ENCODE measurements around the gene ATXN7L3. TPM values are rescaled to one million over a fixed set of nuclear protein-coding genes. Genes with fewer than 3 reads are reported as not detected.

Gene ATXN7L3
- total RNA-seq, 2 donors from 2014 or later = 65.9 to 77.3 TPM

DNA sequence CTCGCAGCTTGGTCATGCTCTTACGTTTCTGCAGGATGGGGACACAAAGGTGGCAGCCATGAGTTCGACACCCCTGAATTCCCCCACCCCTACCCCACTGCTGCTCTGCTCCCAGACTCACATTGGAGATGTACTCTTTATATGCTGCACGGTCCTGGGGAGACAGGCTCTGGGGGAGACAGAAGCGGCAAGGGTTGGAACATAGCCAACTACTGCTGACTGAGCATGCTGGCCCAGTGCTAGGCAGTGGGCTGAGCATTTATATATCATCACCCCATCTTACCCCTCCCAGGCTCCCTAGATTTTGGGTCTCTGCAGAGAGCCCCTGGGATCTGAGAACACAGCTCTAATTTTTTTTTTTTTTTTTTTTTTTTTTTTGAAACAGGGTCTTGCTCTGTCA is 8.1 kb upstream of the ATXN7L3 start:
- H3K36me3 ChIP-seq = peaks cover 4% of the 10 kb centered on the region
- H3K27ac ChIP-seq = no peak overlapping the region
- no peak for DNase-seq
- H3K27me3 ChIP-seq = no peaks in the 10 kb centered on the region
- no peaks in the 10 kb centered on the region for H3K9me3 ChIP-seq
- no peak for TF ChIP-seq CTCF (IDR thresholded peaks at IDR 0.05)
- intact Hi-C loops (cut with DNase I) = no loop called here
- peaks cover 10% of the 10 kb centered on the region for H3K4me1 ChIP-seq
- no peak overlapping the region for H3K4me3 ChIP-seq
- no peak overlapping the region for H3K9ac ChIP-seq (ENCODE audit: low read depth in 2 of 2, low read length in 2 of 2)

- intact Hi-C loops (cut with DNase I) = no loop called here
Measured at GRCh38 chr17:44207319-44207718, 7.6 kb upstream of the ATXN7L3 start.

GRCh38 chr17:44206825-44207155 is 7.1 kb upstream of the ATXN7L3 start:
- Histone ChIP-seq H3K27me3 (no peaks in the 10 kb centered on the region), H3K4me1 (peaks cover 10% of the 10 kb centered on the region), H3K9ac (ENCODE audit: low read depth in 2 of 2, low read length in 2 of 2) (no peak overlapping the region), H3K36me3 (peaks cover 4% of the 10 kb centered on the region), H3K4me3 (no peak overlapping the region), H3K27ac (no peak overlapping the region), H3K9me3 (no peaks in the 10 kb centered on the region)
- no peak for TF ChIP-seq CTCF (IDR thresholded peaks at IDR 0.05)
- DNase-seq = no peak
- intact Hi-C loops (cut with DNase I) = no loop called here

More at GRCh38 chr17:44207319-44207718, 7.6 kb upstream of the ATXN7L3 start:
- Histone ChIP-seq H3K27me3 (no peaks in the 10 kb centered on the region), H3K27ac (no peak overlapping the region), H3K9ac (ENCODE audit: low read depth in 2 of 2, low read length in 2 of 2) (no peak overlapping the region), H3K4me1 (peaks cover 10% of the 10 kb centered on the region), H3K4me3 (no peak overlapping the region), H3K9me3 (no peaks in the 10 kb centered on the region), H3K36me3 (peaks cover 4% of the 10 kb centered on the region)
- no peak for DNase-seq
- no peak for TF ChIP-seq CTCF (IDR thresholded peaks at IDR 0.05)

DNA sequence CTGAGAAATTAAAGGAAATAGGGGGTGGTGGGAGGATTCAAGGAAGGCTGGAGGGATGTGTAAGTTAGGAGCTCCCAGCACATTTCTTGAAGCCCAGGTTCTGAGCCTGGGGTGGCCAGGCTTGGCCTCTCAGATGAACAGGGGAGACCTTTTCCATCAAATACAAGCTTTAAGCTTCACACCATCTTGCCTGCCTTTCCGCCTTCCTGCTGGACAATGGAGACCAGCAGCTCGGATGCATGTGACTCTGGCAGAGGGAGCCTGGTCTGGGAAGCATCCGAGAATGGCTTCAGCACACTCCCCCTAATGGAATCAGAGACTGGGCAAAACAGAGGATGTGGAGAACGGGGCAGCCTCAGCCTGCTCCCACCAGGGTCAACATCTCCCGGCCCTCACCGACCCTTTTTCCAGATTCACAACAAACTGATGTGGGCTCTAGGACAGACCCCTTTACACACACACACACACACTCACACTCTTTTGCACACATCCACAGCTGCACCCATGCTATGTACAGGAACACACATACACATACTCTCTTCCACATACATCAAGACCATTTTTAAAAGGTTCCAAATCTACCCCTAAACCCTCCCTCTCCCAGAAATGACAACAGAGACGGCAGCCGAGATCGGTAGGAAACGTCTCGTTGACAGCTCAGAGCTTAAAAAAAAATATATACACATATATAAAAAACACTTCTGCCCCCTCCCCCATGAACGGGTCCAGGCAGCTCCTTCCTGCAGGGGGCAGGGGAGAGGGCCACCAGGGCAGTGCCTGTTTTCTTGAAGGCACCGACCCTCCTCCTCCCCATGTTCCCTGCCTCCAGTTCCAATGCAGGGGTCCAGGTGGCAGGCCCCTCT is 6.5 kb upstream of the ATXN7L3 start:
- H3K27me3 ChIP-seq = no peaks in the 10 kb centered on the region
- H3K27ac ChIP-seq = no peak overlapping the region
- no peak overlapping the region for H3K4me3 ChIP-seq
- H3K9me3 ChIP-seq = no peaks in the 10 kb centered on the region
- peaks cover 10% of the 10 kb centered on the region for H3K4me1 ChIP-seq
- no peak for DNase-seq
- no peak for TF ChIP-seq CTCF (IDR thresholded peaks at IDR 0.05)
- intact Hi-C loops (cut with DNase I) = no loop called here
- H3K9ac ChIP-seq (ENCODE audit: low read depth in 2 of 2, low read length in 2 of 2) = no peak overlapping the region
- H3K36me3 ChIP-seq = peaks cover 4% of the 10 kb centered on the region

GRCh38 chr17:44204441-44204882 is 4.8 kb upstream of the ATXN7L3 start:
- H3K27ac ChIP-seq = no peak overlapping the region
- no peaks in the 10 kb centered on the region for H3K9me3 ChIP-seq
- no peak for TF ChIP-seq CTCF (IDR thresholded peaks at IDR 0.05)
- intact Hi-C loops (cut with DNase I) = no loop called here
- peaks cover 4% of the 10 kb centered on the region for H3K36me3 ChIP-seq
- DNase-seq = no peak
- no peaks in the 10 kb centered on the region for H3K27me3 ChIP-seq
- no peak overlapping the region for H3K9ac ChIP-seq (ENCODE audit: low read depth in 2 of 2, low read length in 2 of 2)
- H3K4me1 ChIP-seq = peaks cover 10% of the 10 kb centered on the region
- no peak overlapping the region for H3K4me3 ChIP-seq
